Hematopoietic multipotent progenitor cell treated with erythropoietin and hydrocortisone succinate and interleukin-3 and kit ligand, for 15 days (in vitro differentiated cells): ENCODE results near the gene CRYZL1.

Experiments used
- DNase-seq: peaks from one replicate; pipeline ENCODE4 v3.0.0-alpha.2; 2015; ENCODE audit warnings: low spot score

Gene CRYZL1

GRCh38 chr21:33541105-33541711, 100.3 kb downstream of the CRYZL1 start:
- peak; percentile 31 for DNase-seq

- no peak for DNase-seq
Measured at GRCh38 chr21:33540711-33541104, 100.8 kb downstream of the CRYZL1 start.

GRCh38 chr21:33539616-33540015, 101.9 kb downstream of the CRYZL1 start:
- DNase-seq: no peak
